Prostate gland (tissue), 2 donors: ENCODE data around the gene ARHGDIA.

ENCODE experiments used
- POLR2AphosphoS5 ChIP-seq: sonication (generic); formaldehyde crosslinking; IDR thresholded peaks from one replicate; pipeline ENCODE4 v1.6.1; 2017; ENCODE audit warnings: antibody characterized with exemption
- TF ChIP-seq, protein P1 (sequence below), 4 experiments: fragments of 200-600 bp in 2 of 4; fragments of 450-650 bp in 2 of 4; sonication (generic) in 2 of 4; IDR thresholded peaks; 1 replicate in 3 of 4; 2 replicates in 1 of 4; pipeline ENCODE4 v1.5.1; 2016 to 2019; ENCODE audit warnings: antibody characterized with exemption in 4 of 4, mild to moderate bottlenecking in 2 of 4, moderate library complexity in 2 of 4

DNA sequence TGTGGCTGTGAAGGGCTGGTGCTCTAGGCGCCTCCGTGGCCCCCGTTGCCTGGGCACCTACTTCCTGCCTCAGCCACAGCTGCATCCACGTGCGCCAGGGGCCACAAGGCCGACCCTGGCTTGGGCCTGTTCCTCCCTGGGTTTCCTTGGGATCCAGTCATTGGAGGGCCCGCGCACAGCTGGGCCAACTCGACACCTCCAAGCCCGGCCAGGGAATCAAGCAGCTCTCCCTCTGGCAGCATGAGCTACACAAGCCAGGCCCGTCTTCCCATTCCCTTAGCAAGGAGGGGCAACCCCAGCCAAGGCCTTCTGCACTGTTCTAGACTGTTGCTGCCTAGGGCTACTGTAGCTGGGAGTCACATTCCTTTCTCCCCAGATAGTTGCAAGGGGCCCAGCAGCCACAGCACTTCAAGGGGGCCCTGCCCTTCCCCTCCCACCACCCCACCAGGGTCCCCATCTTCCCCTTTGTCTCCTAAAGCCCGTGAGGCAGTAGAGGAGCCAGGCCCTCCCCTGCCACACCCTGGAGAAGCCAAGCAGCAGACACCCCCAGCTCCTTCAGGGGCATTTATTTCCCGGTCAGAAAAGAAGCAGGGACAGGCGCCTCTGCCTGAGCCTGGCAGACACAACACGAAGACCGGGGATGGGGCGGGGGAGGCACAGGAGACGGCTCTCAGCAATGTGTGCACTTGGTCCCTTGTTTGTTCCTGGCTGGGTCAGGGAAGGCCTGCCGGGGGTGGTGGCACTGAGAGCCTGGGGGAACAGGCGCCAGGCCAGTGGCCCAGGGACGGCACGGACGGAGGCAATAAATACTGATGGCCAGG, 3.8 kb downstream of the ARHGDIA start:
- TF ChIP-seq, protein P1, sequence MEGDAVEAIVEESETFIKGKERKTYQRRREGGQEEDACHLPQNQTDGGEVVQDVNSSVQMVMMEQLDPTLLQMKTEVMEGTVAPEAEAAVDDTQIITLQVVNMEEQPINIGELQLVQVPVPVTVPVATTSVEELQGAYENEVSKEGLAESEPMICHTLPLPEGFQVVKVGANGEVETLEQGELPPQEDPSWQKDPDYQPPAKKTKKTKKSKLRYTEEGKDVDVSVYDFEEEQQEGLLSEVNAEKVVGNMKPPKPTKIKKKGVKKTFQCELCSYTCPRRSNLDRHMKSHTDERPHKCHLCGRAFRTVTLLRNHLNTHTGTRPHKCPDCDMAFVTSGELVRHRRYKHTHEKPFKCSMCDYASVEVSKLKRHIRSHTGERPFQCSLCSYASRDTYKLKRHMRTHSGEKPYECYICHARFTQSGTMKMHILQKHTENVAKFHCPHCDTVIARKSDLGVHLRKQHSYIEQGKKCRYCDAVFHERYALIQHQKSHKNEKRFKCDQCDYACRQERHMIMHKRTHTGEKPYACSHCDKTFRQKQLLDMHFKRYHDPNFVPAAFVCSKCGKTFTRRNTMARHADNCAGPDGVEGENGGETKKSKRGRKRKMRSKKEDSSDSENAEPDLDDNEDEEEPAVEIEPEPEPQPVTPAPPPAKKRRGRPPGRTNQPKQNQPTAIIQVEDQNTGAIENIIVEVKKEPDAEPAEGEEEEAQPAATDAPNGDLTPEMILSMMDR (IDR thresholded peaks at IDR 0.05), result no peak
- no peak for TF ChIP-seq POLR2AphosphoS5
